ENCODE data around the gene F13A1.

Gene F13A1

DNA sequence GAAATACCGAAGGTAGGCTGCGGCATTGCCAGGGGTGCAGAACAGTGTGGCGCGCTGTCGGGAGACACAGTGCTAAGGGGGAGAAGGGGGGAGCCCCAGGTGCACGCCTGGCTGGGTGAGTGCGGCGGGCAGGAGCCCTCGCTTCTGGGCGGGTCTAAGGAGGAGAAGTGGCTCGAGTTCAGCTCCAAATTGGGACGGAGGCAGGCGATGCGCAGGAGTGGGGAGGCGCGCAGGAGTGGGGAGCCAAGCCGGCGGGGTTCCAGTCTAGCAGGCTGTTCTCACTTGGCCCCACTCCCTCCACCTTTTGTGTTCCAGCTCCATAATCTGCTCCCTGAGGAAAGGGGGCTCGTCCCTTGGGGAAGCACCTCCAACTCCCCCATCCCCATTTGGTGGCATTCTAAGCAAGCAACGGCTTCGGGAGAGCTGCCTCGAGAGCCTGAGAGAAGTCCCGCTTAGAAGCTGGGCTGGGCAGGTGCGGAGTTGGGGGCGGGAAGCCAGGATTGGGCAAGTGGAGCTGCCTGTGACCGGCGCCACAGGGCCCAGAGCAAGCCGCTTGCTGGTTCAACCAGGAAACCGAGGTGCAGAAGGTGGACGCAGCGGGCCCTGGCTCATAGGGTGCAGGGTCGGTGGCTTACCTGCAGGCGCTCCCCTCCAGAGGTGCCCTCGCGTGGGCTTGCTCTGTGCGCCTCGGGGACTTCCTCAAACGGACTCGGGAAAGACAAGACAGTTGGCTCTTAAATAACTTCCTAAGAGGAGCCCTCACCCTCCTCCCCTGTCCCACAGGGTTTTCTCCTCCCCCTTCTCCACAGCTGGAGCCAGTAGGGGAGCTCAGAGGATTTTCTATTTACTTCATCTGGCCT lies at the start of gene F13A1:
Gene F13A1, minus strand, starts transcription at position 711 of the 860 bp plus-strand sequence. CDS start 1,998 bp downstream, outside the sequence.
- no peak for DNase-seq

DNA sequence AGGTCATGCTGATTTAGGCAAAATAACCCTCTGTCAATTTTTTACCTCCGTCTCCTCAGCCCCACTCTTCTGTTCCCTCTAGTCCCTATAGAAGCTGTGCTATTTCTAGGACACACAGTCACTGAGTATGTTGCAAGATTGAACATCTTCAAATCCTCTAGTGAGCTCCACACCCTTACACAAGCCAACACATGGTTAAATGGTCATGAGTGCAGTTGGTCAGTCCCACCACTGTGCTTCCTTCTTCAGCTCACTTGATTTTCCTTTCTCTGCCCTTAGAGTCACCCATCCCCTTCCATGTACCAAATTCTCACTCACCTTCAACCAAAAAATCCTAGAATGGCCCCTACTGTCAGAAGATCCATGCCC lies 48.2 kb upstream of the F13A1 start:
- no peak for DNase-seq

DNA sequence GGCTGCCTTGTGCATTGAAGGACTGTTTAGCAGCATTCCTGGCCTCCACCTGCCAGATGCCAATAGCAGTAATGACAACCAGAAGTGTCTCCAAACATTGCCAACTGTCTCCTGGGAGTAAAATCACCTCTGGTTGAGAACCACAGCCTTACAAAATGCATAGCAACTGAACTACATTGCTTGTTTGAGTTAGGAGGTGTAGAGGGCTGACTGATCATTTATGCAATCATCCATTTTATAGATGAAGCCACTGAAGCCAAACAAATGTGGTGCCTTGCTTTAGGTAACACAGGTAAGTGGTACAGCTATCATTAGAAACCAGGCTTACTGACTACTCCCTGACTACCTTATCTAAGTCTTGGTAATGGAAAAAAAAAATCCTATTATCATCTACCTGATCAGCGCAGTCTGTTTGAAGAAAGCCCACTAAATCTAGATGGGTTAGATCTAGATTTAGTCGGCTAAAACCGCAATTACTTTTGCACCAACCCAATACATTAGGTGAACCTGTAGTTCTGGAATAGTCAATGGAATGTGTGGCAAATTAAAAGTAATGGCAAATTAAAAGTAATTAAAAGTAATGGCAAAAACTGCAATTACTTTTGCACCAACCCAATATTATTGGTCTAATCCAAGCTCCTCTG lies 47.7 kb upstream of the F13A1 start:
- DNase-seq, result no peak

DNA sequence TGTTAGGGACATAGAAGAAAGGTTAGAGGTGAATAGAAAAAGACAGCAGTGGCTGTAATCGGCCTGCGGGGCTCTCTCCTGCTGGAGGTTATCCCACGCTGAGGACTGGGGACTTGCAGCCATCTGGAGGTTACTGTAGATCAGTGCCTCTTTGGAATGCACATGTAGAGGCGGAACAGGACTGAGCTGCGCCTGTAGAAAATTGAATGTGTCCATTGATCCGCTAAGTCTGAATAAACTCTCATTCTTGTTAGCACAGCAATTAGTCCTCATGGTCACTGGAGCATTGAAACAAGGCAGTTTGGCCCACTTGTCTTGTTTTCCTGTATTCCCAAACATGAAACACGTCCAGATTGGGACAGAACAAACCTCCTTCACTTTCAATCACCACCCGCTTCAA lies 46.3 kb upstream of the F13A1 start:
- DNase-seq, result no peak

DNA sequence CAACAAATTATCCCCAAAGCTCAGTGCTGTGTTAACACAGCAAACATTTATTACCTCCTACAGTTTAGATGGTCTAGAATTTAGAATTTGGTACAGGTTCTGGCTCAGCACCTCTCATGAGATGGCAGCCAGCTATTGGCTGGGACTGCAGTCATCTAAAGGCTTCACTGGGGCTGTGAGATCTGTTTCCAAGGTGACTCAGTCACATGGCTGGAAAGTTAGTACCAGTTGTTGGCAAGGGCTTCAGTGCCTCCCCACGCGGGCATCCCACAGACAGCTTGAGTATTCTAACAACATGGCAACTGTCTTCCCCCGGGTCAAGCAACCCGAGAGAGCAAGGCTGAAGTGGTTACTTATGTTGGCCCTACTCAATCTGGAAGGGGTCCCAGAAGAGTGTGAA lies 44.8 kb upstream of the F13A1 start:
- no peak for DNase-seq

DNA sequence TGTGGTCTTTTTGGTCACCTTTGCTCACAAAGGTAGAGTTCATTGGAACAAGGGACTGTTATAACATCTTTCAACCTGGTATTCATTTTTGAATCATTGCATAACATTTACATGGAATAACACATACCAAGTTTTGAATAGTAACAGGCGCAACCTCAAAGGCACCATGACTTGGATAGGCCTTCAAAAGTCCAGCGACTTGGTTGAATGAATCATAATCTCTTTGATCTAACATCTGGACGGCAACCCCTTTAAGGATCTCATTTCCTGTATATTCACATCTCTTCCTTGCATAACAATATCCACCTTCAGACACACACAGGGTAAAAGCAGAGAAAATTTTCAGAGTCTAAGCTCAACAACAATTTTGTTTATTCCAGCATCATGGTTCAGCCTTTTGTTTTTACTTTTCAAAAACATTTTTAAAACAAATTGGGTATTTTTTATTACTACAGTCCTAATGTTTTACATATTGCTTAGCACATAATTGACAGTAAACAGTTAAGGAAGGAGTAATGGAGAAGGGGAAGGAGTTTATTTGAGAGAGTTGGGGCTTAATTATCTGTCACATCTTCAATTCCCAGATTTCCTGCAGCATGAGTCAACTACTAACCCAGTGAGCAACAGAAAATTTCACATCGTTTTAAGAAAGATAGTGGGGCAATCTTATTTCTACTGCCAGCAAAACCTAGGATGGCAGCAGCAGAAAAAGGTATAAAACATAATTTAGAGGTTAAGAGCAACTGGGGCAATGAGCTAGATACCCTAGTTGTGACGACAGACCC lies 41.8 kb upstream of the F13A1 start:
- DNase-seq, result no peak

DNA sequence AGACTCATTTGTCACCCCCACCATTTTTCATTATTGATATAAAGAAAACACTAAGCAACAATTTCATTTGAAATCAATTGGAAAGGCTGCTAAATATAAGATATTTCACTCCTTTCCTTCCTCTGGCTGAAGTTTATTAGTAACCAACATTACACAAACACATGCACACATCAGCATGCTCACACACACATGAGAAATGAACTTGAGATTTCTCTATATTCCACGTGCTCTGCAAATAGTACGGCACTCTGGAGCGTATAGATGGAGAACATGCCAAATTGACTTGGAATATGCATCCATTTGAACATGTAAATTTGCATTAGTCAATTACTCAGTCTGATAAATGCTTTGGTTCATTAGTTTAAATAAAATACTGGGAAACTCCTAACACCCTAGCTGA lies 37.1 kb upstream of the F13A1 start:
- no peak for DNase-seq

DNA sequence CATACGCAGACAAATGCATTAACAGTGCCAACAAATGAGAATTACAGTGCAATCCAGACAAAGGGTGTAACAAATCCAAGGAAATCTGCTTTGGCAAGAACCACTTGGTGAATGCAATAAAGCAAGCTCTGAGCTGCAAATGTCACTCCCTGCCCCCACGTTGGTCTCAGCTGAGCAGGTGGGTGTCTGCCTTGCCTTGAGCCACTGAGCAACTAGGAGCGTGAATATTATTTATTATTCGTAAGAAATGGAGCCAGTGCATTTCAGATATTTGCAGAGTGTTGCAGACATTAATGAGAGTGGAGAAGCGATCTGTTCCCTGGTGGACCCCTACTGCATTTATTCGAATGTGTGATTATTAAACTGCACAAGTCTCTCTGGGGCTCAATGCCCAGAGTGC lies 36.6 kb upstream of the F13A1 start:
- DNase-seq, result no peak

DNA sequence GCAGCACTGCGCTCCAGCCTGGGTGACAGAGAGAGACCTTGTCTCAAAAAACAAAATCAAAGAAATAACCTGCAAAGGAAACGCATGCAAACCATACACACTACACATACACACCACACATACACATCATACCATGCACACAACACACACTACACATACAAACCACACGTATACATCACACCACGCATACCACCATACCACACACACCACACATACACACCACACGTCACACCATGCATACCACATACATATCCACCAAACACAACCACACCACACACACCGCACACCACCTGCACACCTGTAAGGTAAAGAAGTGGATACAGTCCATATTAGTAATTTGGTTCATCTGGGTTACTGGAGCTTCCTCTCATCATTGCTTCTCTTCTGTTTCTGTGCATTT lies 32.3 kb upstream of the F13A1 start:
- no peak for DNase-seq

DNA sequence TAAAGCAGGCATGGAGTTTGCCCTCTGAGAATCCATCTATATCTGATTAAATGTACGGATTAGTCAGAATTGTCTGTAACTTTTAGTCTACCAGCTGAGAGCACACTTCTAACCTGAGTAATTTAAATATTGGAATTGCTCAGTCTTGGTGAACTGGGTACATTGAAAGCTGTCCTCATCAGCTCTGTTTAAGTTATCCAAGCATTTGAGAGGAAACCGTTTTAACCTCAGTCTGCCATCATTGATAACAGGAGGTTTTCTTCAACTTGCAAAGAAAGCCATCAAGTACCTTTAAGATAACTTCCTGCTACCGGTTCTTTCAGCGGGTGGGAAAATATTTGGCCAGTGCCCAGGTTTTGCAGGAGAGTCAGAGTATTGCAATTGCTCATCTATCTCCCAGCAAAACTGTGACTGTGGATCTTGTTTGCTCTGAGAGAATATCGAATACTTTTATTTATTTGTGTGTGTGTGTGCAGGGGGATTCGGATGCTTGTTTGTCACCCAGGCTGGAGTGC lies 31.1 kb upstream of the F13A1 start:
- DNase-seq, result no peak

DNA sequence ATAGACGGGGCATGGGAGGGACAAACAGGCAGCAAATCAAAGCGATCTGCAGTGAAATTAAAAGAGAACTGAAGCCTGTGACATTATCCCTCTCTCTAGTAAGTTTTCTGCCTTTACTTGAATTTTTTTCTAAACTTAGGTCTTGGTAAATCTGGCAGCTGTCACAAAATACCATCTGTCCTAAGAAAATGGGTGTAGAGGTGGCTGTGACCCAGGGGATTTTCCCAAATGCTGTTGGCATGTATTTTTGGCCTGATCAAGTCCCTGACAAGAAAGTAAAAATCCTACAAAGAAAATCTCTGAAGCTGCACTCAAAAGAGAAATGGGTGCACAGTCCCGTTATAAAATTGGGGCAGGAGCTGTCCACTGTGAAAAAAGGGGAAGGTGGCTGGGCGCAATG lies 30.2 kb upstream of the F13A1 start:
- no peak for DNase-seq

DNA sequence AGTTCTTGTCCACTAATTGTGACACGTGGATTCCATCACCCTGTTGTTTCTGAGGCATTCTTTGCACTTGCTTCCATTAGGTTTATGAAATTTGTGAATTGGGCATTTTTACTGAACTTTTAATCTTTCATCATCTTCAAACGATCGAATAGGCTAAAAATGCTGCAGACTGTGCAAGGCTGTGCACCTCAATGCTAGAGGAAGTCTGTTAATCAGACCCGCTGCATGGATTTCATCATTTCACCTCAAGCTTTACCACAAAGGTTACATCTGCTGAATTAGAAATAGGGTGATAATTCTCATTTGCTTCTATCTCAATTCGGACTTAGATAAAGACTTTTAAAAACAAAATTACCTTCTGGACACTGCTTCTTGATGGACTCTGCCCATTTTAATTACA lies 27.8 kb upstream of the F13A1 start:
- no peak for DNase-seq

DNA sequence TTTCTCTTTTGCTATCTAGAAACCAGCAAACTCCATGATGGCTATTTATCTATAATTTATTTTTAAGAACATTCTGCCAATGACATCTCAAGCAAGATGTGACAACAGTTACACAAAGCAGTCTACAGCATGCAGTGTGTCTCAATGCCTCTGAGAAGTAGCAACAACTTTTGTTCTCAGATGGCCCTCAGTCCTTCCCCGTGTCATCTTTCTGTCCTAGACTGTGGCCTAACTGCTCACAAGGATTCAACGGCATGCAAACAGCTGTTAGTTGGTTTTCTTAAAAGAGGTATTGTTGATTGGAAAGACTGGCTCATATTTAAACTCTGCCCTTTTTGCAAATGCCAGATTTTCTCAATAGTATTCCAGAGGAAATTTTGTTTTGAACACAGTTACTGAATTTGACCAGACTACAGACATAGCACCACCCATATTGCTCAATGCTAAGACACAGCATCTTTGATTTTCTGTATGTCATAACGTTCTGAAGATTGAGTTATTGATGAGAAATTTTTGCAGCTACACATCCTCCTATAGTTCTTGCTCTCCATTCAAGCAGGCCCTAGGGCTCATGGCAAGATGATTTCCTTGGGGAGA lies 26.1 kb upstream of the F13A1 start:
- no peak for DNase-seq

DNA sequence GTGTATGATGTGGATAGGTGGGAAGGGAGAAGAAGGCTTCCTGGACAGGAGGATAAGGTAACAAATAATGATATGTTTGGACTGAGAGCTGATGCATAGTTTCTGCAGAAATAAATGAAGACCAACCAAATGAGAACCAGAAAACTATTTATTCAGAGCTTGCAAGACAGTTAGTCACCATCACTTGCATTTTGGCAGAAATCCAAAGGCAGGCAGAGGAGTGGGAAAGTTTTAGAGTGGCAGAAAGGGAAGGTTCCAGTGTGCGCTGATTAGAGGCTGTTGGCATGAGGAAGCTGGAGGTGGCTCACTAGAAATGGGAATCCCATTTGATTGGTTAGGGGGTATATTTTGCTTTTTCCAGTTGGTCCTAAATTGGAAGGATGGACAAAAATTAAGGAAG lies 13.0 kb upstream of the F13A1 start:
- no peak for DNase-seq

DNA sequence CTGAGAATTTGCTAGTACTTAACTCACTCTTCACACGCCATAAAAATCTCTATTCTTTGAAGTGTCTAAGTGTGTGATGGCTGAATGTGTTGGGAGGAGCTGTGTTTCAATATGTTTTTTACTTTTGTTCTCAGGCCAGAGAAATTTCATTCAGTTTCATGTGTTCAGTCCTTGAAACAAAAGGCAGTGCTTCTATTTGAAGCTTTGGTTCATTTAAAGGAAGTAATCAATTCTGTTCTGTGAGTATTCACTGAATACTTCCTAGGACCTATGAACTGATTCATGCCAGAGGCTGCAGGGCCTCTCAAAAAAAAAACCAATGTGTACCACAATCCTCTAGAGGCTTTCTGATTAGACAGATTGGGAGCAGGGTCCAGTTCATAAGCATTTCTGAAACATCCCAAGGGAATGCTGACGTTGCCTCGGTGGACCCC lies 12.4 kb upstream of the F13A1 start:
- DNase-seq, result no peak

DNA sequence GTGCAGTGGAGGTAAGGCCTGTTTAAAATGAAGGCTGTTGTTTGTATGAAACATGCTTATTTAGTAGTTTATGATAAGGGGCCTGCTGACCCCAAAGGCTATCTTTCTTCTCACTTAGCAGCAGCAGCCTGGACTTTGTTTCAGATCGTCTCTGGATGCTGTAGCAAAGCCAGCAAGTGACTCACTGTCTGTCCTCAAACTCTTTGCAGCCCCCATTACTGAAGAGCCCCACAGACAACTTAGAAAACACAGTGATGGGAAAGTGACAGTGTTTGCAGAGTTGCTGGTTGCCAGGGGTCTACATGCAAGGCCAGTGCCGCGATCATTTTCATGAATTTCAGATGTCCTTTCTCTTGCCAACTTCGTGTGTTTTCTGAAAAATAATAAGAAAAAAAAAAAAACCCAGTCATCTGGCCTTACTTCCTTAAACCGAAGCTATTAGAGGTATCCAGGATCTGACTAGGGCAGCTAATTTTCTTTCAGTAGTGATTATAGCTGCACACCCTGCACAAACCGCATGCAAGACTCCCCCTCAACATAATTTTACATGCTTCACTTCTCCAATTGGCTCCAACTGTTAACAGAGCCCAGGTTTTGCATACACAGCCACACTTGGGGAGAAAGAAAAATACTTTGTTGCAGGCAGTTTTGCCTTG lies 11.6 kb upstream of the F13A1 start:
- no peak for DNase-seq

DNA sequence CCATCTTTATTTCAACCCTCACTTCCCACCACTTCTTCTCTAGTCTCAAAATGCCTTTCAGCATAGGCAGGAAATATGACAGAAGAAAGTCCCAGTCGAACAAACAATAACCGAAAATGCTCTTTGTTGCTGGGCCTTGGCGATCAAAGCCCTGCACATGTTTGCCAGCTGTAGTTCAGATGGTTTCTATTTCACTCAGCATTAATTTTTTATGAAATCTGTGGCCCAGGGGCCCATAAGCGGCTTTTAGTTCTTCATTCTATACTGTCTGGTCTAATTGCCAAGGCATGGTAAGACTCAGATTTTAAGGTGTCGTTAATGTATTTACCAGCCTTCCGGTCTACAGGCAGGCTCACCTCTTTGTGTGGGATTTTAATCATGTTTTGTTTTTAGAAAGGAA lies 10.9 kb upstream of the F13A1 start:
- no peak for DNase-seq

DNA sequence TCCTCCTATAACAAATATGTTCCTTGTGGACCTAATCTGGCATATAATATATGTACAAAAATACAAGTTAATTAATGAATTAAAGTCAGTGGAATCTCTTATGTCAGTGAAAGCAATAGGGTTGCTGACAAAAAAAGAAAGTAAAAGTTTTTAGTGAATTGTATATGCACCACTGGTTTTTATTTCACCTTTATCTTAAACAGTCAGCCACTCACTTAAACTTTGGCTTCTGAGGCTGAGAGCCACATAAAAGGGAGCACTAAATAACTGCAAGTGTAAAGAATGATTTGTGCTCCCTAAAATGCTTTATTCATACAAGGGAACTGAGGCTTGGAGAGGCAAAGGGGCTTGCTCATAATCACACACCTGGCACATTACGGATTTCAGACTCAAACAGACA lies 9.9 kb upstream of the F13A1 start:
- no peak for DNase-seq

DNA sequence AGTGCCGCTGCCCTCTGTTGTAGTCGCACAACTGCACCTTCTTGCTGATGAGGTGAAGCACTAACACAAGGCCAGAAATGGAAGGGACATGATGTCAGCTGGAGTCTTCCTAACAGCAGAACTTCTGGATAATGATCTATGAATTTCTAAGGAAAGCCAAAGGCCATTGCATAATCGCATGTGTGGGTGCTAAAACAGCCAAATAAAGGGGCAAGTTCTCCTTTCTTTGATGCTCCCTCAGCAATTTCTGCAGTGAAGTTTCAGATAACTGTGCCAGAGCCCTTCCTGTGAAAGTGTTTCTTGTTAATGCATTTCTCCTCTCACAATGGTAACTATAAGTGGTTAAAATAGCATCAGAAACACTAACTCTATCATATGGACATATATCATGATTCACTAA lies 8.0 kb upstream of the F13A1 start:
- DNase-seq, result no peak

DNA sequence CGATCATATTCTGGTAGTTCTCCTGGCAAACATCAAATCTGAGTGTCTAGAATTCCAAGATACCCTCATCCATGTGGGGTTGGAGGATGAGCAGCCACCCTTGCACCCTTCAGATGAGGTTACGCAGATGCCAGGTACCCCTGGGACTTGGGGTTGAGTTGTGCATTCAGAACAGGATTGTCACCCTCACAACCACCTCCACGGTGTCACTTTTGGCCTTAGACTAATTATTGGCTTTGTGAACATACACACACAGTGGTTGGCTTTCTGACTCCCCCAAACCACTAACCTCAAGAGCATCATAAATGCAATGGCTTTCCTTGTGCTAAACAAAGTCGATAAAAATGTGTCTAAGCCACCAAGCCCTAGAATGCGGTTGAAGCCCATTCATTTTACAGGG lies 2.9 kb upstream of the F13A1 start:
- DNase-seq, result no peak

DNA sequence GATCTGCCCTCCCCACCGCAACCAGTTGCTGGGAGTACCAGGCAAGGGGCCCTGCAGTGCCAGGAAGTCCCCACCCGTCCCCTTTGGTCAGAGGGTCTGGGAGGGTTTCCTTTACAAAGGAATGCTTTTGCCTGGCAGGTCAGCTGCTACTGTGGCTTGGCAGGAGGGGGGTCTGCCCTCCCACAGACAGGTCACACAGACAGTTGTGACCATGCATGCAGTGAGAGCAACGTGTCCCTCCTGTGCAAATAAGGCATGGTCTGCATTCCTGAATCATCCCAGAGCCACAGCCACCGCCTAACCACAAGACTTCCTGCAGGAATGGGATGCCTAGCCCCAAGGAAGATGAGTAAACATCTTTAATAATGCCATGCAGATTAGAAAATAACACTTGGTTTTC lies 439 bp upstream of the F13A1 start:
- DNase-seq, result peak; percentile 92

All from islet precursor cell (in vitro differentiated cells).